SIG-M5 (cell line): Measurements from ENCODE around the gene ARSI.

Experiments
- DNase-seq: peaks from one replicate; lab custom pipeline; 2025; lab: John Stamatoyannopoulos, UW

ARSI gene

DNA sequence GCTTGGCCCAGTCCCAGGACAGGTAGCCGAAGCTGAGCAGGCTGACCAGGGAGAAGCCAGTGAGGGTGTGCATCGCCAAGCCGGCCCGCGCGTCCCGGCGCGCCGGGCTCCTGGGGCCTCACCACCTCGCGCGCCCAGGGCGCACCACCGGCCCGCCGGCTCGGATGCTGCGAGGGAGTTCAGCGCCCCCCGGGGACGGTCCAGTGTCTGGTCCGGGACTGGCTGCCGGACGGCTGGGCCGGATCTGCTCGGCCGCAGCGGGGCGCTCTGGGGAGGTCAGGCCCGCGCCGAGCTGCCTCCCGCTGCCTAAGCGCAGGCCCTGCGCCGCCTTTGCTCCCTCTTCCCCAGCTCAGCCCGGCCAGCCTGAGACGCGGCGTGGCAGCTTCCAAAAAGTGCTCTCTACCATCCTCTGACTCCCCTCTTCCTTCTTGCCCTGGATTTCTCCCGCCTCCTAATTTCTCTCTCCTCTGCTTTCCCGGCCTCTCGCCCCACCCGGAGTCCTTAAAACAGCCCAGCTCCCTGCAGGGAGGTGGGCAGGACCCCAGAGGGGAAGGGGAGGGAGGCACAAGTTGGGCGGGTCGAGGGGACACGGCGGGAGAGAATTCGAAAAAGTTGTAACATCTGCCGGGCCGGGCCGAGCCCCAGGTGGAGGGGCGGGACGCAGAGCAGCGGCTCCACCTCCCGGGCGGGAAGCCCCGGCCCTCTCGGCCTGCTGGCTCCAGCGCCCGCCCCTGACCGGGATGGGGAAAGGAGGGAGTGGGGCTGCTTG, at the start of gene ARSI:
Gene ARSI, minus strand, starts transcription at position 605 of the 769 bp plus-strand sequence. Its CDS starts 532 bp downstream, at position 73.
- DNase-seq: no peak

DNA sequence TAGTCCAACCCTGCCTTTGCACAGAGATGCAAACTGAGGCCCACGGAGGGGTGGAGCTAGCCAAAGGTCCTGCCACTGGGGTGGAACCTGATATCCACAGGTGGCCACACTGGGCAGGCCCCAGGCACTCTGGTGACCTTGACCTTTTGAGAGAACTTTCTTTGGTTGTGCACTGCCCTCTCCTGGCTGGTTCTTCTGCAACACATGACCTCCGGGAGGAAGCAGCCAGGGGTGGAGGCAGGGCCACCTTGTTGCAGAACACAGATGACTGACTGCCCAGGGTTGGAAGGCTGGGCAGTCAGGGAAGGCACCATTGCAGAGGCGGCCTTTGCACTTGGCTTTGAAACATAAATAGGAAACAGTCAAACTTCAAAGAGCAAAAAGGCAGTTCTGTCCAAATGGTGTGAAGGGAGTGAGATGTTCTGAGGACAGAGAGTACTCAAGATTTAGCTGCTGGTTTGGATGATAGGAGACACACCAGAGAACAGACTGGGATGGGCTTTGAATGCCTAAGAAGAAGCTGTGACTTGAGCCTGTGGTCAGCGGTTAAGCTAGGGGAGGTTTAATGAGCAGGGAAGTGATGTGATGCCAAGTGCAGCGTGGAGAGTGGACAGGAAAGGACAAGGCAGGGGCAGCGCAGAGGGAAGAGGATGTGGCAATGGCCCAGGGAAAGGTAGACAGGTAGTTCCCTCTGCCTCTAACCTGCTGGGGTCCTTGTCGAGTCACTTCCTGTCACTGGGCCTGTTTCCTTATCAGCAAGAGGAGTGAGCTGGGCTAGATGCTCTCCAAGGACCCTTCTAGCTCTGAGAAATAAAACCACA, 48.0 kb upstream of the ARSI start:
- DNase-seq: no peak

DNA sequence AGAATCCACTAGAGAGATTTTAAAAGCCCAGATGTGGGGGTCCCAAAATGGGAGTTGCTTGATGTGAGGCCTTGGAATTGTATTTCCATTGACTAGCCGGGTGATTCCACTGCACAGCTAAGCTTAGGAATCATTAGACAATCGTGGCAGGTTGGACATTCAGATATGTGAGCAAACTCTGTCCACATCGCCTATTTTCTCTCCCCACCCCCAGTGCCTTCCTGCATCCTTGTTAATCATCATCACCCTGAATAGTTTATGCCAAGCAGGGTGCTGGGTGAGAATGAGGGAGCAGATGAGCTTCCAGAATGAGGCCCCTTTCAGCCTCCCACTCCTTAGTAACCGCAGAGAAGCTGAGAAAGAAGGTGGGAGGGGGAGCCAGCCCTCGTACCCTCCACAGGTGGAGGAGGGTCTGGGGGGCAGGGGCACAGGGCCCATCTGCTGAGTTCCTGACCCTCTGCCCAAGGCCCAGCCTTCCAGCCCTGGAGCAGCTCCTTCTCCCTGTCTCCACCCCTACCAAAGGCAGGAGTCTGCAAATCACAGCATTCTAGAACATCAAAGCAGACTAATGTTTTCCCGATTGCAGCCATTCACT, 47.1 kb upstream of the ARSI start:
- no peak for DNase-seq

GRCh38 chr5:150347451-150347850, 44.7 kb upstream of the ARSI start:
- DNase-seq: no peak

DNA sequence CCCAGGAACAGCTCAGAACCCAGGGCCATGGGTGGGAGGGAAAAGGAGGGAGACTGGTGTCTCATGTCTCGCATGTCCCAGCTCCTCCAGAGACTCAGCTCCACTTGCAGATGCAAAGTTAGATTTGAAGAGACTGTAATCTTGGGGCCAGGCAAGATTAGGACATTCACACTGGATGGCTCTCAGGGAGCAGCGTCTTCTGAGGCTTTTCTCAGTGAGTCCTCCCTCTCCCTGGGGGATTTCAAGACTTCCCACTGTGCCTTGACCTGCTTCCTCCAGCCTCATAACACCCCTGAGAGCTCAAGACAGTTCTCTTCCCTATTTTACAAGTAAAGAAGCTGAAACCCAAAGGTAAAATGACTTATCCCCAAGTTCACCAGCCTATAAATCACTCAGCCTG, 44.3 kb upstream of the ARSI start:
- no peak for DNase-seq

DNA sequence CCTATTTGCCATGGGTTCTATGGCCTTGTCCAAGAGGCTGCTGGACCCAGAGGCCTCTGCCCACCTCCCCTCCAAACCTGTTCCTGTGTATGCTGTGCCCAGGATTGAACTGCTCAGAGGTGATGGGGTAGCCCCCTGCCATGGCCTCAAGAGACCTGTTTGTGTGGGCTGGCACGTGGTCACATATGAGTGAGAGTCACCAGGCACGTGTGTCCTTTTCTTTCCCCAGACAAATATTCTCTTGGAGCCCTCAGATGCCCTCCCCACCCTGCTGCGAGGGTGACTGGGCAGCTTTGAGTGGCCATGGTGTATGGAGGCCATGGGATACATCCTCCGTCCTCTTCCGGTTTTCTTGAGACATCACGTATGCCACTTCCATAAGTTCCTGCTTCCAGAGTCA, 43.9 kb upstream of the ARSI start:
- no peak for DNase-seq

DNA sequence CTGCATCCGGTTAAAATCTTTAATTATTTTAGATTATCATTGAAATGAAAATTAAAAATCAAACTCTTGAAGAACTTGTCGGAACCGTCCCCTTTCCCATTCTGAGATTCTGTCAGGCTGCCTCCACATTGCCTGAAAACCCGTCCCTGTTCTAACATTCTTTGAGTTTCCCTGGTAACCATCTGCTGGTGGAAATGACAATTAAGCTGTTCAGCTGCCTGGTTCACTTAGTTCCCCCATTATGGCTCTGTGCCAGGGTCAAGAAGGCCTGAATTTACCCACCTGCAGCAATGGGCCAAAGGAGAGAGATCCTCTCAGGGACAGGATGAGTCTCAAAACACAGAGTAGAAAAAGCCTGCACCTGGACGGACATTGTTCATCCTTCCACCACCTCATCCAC, 43.0 kb upstream of the ARSI start:
- no peak for DNase-seq

DNA sequence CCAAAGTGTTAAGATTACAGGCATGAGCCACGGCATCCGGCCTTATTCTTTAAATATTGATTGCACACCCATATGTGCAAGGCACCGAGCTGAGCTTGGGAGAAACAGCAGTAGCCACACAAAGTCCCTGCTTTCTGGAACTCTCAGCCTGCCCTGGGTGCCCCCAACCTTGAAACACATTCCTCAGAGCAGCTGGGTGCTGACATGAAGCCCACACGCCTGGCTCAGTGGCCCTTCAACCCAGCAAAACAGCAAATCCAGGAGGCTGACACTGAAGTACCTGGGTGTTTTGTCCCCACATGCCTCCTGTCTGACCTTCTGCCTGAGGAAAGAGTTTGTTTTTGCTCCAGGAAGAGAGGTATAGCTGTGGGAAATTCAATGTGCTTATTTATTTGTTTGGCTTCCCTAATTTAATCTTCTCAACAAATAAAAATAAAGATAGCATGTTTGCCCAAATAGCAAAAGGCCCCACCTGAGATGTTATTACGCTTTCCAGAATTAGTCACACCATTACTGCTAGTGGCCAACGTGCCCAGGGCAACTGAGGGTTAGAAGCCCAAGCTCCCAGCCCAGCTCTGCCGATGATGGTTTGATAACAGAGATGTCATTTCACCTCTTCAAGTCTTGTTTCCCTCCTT, 41.4 kb upstream of the ARSI start:
- DNase-seq: no peak

DNA sequence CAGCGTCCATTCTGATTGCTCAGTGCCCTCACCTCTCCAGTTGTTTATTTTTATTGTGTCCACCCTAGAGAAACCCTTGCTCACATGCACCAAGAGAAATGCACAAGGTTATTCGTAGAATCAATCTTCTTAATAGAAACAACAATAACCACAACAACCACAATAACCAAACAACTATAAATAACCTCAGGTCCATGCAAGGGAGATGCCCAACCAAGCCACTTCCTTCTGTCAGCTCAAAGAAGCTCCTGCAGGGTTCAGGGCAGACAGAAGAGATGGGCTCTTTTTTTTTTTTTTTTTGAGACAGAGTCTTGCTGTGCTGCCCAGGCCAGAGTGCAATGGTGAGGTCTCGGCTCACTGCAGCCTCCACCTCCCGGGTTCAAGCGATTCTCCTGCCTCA, 39.9 kb upstream of the ARSI start:
- DNase-seq: no peak

- no peak for DNase-seq
These were observed 39.3 kb upstream of the ARSI start for GRCh38 chr5:150341989-150342388.

DNA sequence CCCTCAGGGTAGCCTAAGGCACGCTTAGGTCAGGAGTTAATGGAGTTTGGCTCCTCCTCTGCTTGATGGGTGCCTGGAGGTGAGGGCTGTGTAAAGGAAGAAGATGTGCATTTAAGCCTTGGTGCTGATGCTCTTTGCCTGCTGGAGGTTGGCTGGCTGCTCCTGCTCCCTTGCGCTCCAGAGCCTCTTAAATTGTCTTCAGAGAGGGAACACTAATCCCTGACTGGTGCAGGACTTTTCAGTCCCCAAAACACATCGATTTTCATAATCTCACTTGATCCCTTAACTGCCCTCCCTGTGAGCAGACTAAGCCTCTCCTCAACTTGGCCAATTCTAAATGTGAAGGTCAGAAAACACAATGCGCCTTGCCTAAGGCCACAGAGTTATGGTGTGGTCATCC, 38.6 kb upstream of the ARSI start:
- DNase-seq: no peak

GRCh38 chr5:150340614-150341255, 38.0 kb upstream of the ARSI start:
- DNase-seq: no peak

DNA sequence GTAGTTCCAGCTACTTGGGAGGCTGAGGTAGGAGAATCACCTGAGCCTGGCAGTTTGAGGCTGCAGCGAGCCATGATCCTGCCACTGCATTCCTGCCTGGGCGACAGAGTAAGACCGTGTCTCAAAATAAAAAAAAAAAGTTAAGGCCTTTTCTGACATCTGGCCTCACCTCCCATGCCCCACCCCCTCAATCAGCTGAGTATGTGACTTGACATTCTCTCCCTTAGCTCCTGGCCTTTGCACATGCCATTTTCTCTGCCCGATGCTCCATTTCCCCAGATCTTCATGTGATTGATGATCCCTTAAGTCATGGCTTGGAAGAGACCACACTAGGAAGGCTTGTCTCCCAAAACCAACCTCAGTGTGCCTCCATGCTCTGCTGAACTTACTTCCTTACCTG, 37.1 kb upstream of the ARSI start:
- DNase-seq: no peak

DNA sequence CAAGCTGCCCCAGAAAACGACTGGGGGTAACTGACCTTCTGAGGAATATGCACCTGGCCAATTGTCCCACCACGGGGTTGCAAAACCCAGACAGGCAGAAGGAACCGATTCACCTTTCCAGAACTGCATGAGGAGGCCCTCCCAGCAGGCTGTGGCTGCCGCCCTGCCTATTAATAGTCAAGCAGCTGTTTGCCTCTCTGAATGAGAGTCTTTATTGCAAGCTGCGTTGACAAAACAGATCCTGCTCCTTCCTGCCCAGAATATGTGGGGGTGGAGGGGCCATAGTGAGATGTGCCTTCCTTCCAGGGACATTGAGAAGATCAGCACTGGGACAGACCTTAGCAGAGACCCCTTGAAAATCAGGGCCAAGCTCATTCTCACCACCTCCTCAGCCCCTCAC, 36.5 kb upstream of the ARSI start:
- no peak for DNase-seq

GRCh38 chr5:150338546-150338945, 35.8 kb upstream of the ARSI start:
- DNase-seq: no peak

DNA sequence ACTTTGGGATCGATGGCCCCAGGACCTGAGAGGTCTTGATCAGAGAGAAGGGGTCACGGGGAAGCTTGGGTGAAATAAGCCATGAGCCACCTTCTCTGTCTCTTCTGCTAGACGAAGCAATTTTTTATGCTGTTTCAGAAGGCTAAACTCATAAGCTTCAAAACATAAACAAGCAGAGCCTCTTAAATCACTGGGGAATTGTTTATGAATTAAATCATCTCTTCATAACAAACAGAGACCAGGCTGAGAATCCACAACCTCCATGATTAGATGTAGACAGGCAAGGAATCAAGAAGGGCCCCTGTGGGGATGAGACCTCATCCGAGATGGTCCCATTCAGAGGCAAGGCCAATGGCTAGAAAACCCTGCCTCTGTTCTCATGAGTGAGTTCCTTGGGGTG, 33.1 kb upstream of the ARSI start:
- DNase-seq: no peak

DNA sequence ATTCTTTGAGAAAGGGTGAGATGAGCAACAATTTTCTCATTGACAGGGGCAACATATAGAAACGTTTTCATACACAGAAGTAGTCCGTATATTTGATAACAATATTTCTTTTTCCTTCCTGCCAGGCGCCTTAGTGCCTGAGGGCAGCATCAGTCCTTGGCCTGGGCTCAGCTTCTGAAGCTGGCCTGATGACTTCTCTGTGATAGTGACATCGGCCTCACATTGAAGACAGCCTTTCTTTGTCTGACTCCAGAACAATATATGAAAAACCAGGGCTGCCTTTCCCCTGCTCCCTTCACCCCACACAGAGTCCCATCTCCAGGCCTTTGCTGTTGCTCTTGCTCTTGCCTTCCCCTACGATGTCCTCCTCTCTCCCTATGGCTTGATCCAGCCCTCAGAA, 30.7 kb upstream of the ARSI start:
- DNase-seq: no peak

- no peak for DNase-seq
These were observed 27.5 kb upstream of the ARSI start for GRCh38 chr5:150329881-150330876.

DNA sequence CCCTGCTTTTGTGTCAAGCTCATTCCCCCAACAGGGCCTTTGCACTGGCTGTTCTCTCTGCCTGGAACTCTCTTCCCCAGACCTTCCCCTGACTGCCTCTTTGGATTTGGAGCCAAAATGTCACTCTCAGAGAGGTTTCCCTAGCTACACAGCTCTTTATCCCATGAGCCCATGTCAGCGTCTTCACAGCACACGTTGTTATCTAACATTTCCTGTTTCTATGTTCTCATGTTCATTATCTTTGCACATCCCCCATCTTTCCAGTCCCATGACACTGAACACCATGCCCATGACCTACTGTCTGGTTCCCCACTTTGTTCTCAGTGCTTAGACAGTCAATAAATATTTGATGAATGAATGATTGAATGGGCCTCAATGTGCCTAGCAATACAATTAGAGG, 26.3 kb upstream of the ARSI start:
- no peak for DNase-seq

DNA sequence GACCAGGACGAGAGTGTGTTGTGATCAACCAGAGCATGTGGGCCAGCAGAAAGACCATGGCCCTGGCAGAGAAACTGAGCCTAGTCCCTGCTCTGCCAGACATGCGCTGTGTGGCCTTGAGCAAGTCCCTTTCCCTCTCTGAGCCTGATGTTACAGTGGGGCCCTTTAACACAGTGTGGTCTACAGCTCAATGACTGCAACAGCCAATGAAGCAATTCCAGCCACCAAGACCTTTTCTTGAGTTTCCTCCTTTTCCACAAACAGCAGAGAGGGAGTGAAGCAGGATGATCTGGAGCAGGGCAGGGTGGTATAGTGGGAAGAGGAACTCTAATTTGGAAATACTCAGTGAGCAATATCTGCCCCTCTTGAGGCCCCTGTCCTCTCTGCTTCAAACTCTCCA, 25.8 kb upstream of the ARSI start:
- no peak for DNase-seq

- DNase-seq: no peak
These were observed 24.4 kb upstream of the ARSI start for GRCh38 chr5:150327139-150327538.
